Colonic mucosa (tissue), 4 donors: ENCODE data around the gene FAM83F. TPM values are rescaled to one million over a fixed set of nuclear protein-coding genes. Genes with fewer than 3 reads are reported as not detected.
"Not testable (repeated sequence)": the region's sequence is repeated elsewhere in the genome, so short reads cannot be mapped to it uniquely, and the experiment has no call there.

Experiments used
- DNase-seq: peaks from one replicate; pipeline ENCODE4 v3.0.0-alpha.2; 2020
- H3K27ac ChIP-seq: fragments of 200-600 bp; one replicate; pipeline ENCODE4 v1.8.0; 2021
- H3K27me3 ChIP-seq: fragments of 200-600 bp; one replicate; pipeline ENCODE4 v1.8.0; 2021
- H3K36me3 ChIP-seq: fragments of 200-600 bp; one replicate; pipeline ENCODE4 v1.8.0; 2021
- H3K4me1 ChIP-seq: fragments of 200-600 bp; one replicate; pipeline ENCODE4 v1.8.0; 2021; ENCODE audit warnings: mild to moderate bottlenecking
- H3K4me3 ChIP-seq: fragments of 200-600 bp; one replicate; pipeline ENCODE4 v1.8.0; 2021
- H3K9ac ChIP-seq, 2 donors: one replicate each; pipeline ENCODE4 v1.7.0; 2013; ENCODE audit warnings: control low read depth in 2 of 2, low read depth in 2 of 2, low read length in 2 of 2
- H3K9me3 ChIP-seq: fragments of 200-600 bp; one replicate; pipeline ENCODE4 v1.8.0; 2021
- intact Hi-C: fragments of 100-400 bp; cut with DNase I; formaldehyde crosslinking; loops from one replicate; pipeline ENCODE4 v1.14.1; 2022
- total RNA-seq, 2 donors: library from RNA; stranded (reverse); fragmentation: NEBNext Ultra II Directional in 1 of 2; extraction: Animal tissue kit (Norgen Biotek cat#: 25700) in 1 of 2; gene quantifications; one replicate each; pipeline ENCODE4 v1.2.1, GENCODE V29; 2021
- TF ChIP-seq, protein P1 (sequence below): fragments of 200-600 bp; IDR thresholded peaks from one replicate; pipeline ENCODE4 v1.8.0; 2022; ENCODE audit warnings: antibody characterized with exemption, mild to moderate bottlenecking
- donor health status: healthy.
- donor health status: DM: no; HTN: no; CAD: no.
- donor health status: DM: no; HTN: no; CAD: no.

FAM83F gene
- total RNA-seq, 2 donors from 2014 or later: 38.3 to 40.6 TPM

- intact Hi-C loops: no loop called here
Measured at GRCh38 chr22:39949964-39950737, 44.6 kb upstream of the FAM83F start.

GRCh38 chr22:39951603-39952293 is 43.0 kb upstream of the FAM83F start:
- DNase-seq: not testable (repeated sequence)

More at GRCh38 chr22:39949964-39950737, 44.6 kb upstream of the FAM83F start:
- H3K36me3 ChIP-seq: no peaks in the 10 kb centered on the region
- H3K4me3 ChIP-seq: no peak overlapping the region
- no peaks in the 10 kb centered on the region for H3K4me1 ChIP-seq
- no peak overlapping the region for H3K27ac ChIP-seq
- TF ChIP-seq, protein P1, sequence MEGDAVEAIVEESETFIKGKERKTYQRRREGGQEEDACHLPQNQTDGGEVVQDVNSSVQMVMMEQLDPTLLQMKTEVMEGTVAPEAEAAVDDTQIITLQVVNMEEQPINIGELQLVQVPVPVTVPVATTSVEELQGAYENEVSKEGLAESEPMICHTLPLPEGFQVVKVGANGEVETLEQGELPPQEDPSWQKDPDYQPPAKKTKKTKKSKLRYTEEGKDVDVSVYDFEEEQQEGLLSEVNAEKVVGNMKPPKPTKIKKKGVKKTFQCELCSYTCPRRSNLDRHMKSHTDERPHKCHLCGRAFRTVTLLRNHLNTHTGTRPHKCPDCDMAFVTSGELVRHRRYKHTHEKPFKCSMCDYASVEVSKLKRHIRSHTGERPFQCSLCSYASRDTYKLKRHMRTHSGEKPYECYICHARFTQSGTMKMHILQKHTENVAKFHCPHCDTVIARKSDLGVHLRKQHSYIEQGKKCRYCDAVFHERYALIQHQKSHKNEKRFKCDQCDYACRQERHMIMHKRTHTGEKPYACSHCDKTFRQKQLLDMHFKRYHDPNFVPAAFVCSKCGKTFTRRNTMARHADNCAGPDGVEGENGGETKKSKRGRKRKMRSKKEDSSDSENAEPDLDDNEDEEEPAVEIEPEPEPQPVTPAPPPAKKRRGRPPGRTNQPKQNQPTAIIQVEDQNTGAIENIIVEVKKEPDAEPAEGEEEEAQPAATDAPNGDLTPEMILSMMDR: no peak
- H3K27me3 ChIP-seq: no peaks in the 10 kb centered on the region
- no peak overlapping the region for H3K9ac ChIP-seq
- no peak for DNase-seq
- no peaks in the 10 kb centered on the region for H3K9me3 ChIP-seq

DNA sequence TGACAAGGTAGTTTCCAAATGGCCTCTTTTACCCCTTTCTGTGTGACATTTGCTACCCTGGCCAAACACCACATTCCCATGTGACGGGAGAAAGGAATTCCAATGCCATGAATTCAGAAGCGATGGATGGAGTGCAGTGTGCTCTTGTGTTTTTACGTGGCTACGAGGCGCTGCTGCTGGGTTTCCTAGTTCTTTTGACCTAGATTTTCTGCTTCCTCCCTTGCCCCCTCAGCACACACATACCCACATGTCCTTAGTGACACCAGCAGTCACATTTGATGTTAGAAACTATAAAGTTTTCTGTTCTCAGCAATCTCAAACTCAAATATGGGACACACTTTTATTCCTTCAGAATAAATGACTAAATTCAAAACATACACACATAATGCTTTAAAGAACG is 42.4 kb upstream of the FAM83F start:
- H3K4me1 ChIP-seq: no peaks in the 10 kb centered on the region
- no peaks in the 10 kb centered on the region for H3K36me3 ChIP-seq
- no peak for DNase-seq
- intact Hi-C loops: no loop called here
- H3K27me3 ChIP-seq: no peaks in the 10 kb centered on the region
- no peaks in the 10 kb centered on the region for H3K9me3 ChIP-seq
- H3K4me3 ChIP-seq: no peak overlapping the region
- no peak overlapping the region for H3K27ac ChIP-seq
- H3K9ac ChIP-seq: no peak overlapping the region
- TF ChIP-seq, protein P1: no peak

More at GRCh38 chr22:39951603-39952293, 43.0 kb upstream of the FAM83F start:
- H3K9me3 ChIP-seq, H3K27ac ChIP-seq, H3K4me3 ChIP-seq, intact Hi-C loops, H3K9ac ChIP-seq, H3K4me1 ChIP-seq, H3K36me3 ChIP-seq, H3K27me3 ChIP-seq: not testable (repeated sequence)

GRCh38 chr22:39953101-39953500 is 41.7 kb upstream of the FAM83F start:
- no peak overlapping the region for H3K27ac ChIP-seq
- no peaks in the 10 kb centered on the region for H3K27me3 ChIP-seq
- intact Hi-C loops: no loop called here
- H3K9me3 ChIP-seq: no peaks in the 10 kb centered on the region
- no peaks in the 10 kb centered on the region for H3K4me1 ChIP-seq
- H3K36me3 ChIP-seq: no peaks in the 10 kb centered on the region
- TF ChIP-seq, protein P1: no peak
- DNase-seq: no peak
- H3K9ac ChIP-seq: no peak overlapping the region
- H3K4me3 ChIP-seq: no peak overlapping the region

GRCh38 chr22:39954584-39955055 is 40.1 kb upstream of the FAM83F start:
- H3K4me1 ChIP-seq: no peaks in the 10 kb centered on the region
- TF ChIP-seq, protein P1: no peak
- H3K27me3 ChIP-seq: no peaks in the 10 kb centered on the region
- no peak overlapping the region for H3K27ac ChIP-seq
- no peaks in the 10 kb centered on the region for H3K9me3 ChIP-seq
- no peak overlapping the region for H3K9ac ChIP-seq
- H3K4me3 ChIP-seq: no peak overlapping the region
- H3K36me3 ChIP-seq: no peaks in the 10 kb centered on the region
- DNase-seq: no peak
- intact Hi-C loops: no loop called here

- no peak overlapping the region for H3K4me3 ChIP-seq
- no peaks in the 10 kb centered on the region for H3K9me3 ChIP-seq
- no peak overlapping the region for H3K27ac ChIP-seq
- no peak overlapping the region for H3K9ac ChIP-seq
- intact Hi-C loops: no loop called here
- no peak for DNase-seq
- TF ChIP-seq, protein P1: no peak
- no peaks in the 10 kb centered on the region for H3K27me3 ChIP-seq
- H3K4me1 ChIP-seq: no peaks in the 10 kb centered on the region
- H3K36me3 ChIP-seq: no peaks in the 10 kb centered on the region
Measured at GRCh38 chr22:39955675-39956074, 39.1 kb upstream of the FAM83F start.
